Tibial artery (tissue), 4 donors: ENCODE results near the gene WFDC12.
A peak's percentile ranks its signal among the peaks of the same experiment; 100 is the strongest.

Experiments
- DNase-seq, 2 donors: peaks; one replicate each; pipeline ENCODE4 v3.0.0-alpha.2; 2019
- H3K27ac ChIP-seq, 2 donors: fragments of 200-600 bp; sonication (generic) in 1 of 2; 1 replicate in 1 of 2; 2 replicates in 1 of 2; pipeline ENCODE4 v1.5.1; 2018 to 2019; ENCODE audit warnings: mild to moderate bottlenecking in 1 of 2
- H3K27me3 ChIP-seq, 2 donors: fragments of 200-600 bp; sonication (generic) in 1 of 2; one replicate each; pipeline versions ENCODE4 v1.5.1 to v1.6.0; 2016 to 2019
- H3K36me3 ChIP-seq, 3 donors: fragments of 200-600 bp; sonication (generic) in 2 of 3; one replicate each; pipeline ENCODE4 v1.5.1; 2016 to 2019; ENCODE audit warnings: mild to moderate bottlenecking in 2 of 3
- H3K4me1 ChIP-seq, 4 donors: fragments of 200-600 bp; sonication (generic) in 2 of 4; 1 replicate in 3 of 4; 2 replicates in 1 of 4; pipeline ENCODE4 v1.5.1; 2016 to 2019
- H3K4me3 ChIP-seq, 2 donors: fragments of 200-600 bp; sonication (generic) in 1 of 2; 1 replicate in 1 of 2; 2 replicates in 1 of 2; pipeline ENCODE4 v1.5.1; 2018 to 2019; ENCODE audit warnings: mild to moderate bottlenecking in 2 of 2
- H3K9me3 ChIP-seq, 3 donors: fragments of 200-600 bp; sonication (generic) in 1 of 3; one replicate each; pipeline ENCODE4 v1.5.1; 2016 to 2019
- intact Hi-C: fragments of 100-400 bp; cut with DNase I; formaldehyde crosslinking; loops from one replicate; pipeline ENCODE4 v1.15.0; 2023; ENCODE audit warnings: low total_unique reads
- TF ChIP-seq, protein P1 (sequence below), 2 experiments: fragments of 200-600 bp in 1 of 2; fragments of 450-650 bp in 1 of 2; IDR thresholded peaks; one replicate each; pipeline ENCODE4 v1.5.1; 2017 to 2019; ENCODE audit warnings: antibody characterized with exemption in 2 of 2, mild to moderate bottlenecking in 1 of 2, moderate library complexity in 1 of 2

WFDC12 gene

GRCh38 chr20:45115386-45115774 is 8.9 kb downstream of the WFDC12 start:
- Histone ChIP-seq H3K27me3 (peaks cover 3 to 33% of the 10 kb centered on the region in 2 donors), H3K4me3 (no peak overlapping the region), H3K9me3 (no peaks in the 10 kb centered on the region), H3K4me1 (no peaks in the 10 kb centered on the region), H3K27ac (no peak overlapping the region), H3K36me3 (no peaks in the 10 kb centered on the region)
- no peak for DNase-seq
- intact Hi-C loops = no loop called here
- TF ChIP-seq, protein P1, sequence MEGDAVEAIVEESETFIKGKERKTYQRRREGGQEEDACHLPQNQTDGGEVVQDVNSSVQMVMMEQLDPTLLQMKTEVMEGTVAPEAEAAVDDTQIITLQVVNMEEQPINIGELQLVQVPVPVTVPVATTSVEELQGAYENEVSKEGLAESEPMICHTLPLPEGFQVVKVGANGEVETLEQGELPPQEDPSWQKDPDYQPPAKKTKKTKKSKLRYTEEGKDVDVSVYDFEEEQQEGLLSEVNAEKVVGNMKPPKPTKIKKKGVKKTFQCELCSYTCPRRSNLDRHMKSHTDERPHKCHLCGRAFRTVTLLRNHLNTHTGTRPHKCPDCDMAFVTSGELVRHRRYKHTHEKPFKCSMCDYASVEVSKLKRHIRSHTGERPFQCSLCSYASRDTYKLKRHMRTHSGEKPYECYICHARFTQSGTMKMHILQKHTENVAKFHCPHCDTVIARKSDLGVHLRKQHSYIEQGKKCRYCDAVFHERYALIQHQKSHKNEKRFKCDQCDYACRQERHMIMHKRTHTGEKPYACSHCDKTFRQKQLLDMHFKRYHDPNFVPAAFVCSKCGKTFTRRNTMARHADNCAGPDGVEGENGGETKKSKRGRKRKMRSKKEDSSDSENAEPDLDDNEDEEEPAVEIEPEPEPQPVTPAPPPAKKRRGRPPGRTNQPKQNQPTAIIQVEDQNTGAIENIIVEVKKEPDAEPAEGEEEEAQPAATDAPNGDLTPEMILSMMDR (IDR thresholded peaks at IDR 0.05) = no peak

DNA sequence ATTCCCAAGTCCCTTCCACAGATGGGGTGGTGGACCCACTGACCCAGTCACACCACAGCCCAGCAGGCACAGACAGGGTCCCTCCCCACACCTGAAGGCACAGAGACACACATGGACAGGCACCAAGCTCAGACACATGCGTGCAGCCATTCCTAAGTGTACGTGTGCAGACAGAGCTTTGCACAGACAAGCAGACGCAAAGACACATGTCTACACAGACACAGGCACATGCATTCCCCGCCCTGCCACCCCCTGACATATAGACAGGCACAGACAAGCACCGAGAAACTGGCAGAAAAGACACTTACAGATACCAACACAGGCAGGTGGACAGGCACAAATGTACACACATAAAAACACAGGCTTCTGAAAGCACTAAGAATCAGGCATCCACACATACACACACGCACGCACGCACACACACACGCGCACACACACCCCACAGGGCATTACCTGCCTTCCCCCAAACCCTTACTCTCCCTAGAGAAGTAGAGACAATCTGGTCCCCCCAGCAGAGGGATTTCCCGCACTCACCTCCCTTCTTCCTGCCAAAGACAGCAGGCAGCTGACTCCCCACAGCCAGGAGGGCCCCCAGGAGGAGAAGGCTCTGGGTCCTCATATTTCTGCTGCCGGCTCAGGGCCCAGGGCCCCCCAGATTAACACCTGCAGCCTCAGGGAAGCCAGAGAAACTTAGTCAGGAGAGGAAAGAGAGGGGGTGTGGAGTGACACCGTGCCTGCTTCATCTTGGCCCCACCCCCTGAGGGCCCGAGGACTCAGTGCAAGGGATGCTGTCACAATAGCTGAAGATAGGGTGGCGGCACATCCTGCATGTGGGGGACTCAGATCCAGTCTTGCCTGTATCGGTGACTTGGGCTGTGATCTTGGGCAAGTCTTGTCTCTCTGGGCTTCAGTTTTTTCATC is 9.5 kb downstream of the WFDC12 start, which contains the start of gene WFDC5:
TSS of gene WFDC5 (minus strand) at position 710 of the 921 bp plus-strand sequence. CDS start at position 619, 91 bp downstream.
- Histone ChIP-seq H3K4me3 (no peak within 1 kb of the TSS), H3K27me3 (peaks cover 3 to 36% of the 10 kb centered on the region in 2 donors), H3K36me3 (no peaks in the 10 kb centered on the region), H3K9me3 (no peaks in the 10 kb centered on the region), H3K27ac (no peak within 1 kb of the TSS), H3K4me1 (no peaks in the 10 kb centered on the region)
- TF ChIP-seq, protein P1 (IDR thresholded peaks at IDR 0.05) = no peak
- no peak for DNase-seq
- intact Hi-C loops = no loop called here

GRCh38 chr20:45113865-45114264 is 10.4 kb downstream of the WFDC12 start:
- Histone ChIP-seq H3K27ac (no peak overlapping the region), H3K4me3 (no peak overlapping the region), H3K9me3 (no peaks in the 10 kb centered on the region), H3K4me1 (no peaks in the 10 kb centered on the region), H3K27me3 (peaks cover 3 to 31% of the 10 kb centered on the region in 2 donors), H3K36me3 (no peaks in the 10 kb centered on the region)
- intact Hi-C loops = no loop called here
- TF ChIP-seq, protein P1 (IDR thresholded peaks at IDR 0.05) = no peak
- DNase-seq = no peak

DNA sequence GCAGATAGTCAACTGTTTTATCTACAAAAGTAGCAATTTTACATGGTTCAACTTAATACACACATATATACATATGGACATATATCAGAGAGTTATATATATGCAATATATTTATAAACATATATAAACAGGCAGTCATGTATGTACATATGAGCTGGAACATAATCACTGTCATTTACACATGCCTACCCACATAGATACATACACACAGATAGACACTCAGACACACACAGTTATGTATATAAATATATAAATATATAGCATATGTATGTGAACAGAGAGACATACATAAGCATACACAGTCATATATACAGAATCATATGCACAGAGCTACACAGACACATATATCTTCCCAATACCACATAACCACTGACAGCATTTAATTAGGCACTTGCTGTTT is 11.5 kb downstream of the WFDC12 start:
- Histone ChIP-seq H3K27me3 (peaks cover 3 to 35% of the 10 kb centered on the region in 2 donors), H3K36me3 (no peaks in the 10 kb centered on the region), H3K9me3 (no peaks in the 10 kb centered on the region), H3K27ac (no peak overlapping the region), H3K4me1 (no peaks in the 10 kb centered on the region), H3K4me3 (no peak overlapping the region)
- no peak for DNase-seq
- intact Hi-C loops = no loop called here
- TF ChIP-seq, protein P1 (IDR thresholded peaks at IDR 0.05) = no peak

GRCh38 chr20:45111799-45112471 is 12.3 kb downstream of the WFDC12 start:
- TF ChIP-seq, protein P1 (IDR thresholded peaks at IDR 0.05) = peak; percentile 7 to 34
- Histone ChIP-seq H3K27ac (no peak overlapping the region), H3K4me3 (no peak overlapping the region), H3K4me1 (no peaks in the 10 kb centered on the region), H3K36me3 (no peaks in the 10 kb centered on the region), H3K27me3 (peaks cover 0 to 37% of the 10 kb centered on the region in 2 donors), H3K9me3 (no peaks in the 10 kb centered on the region)
- no peak for DNase-seq
- intact Hi-C loops = no loop called here
